DOHH2 (cell line): Measurements from ENCODE around the gene BPHL.

Experiments
- EZH2phosphoT487 ChIP-seq: fragments of 200-600 bp; sonication (generic); IDR thresholded peaks from 2 replicates; pipeline ENCODE4 v1.6.1; 2017; ENCODE audit warnings: borderline replicate concordance, mild to moderate bottlenecking, antibody characterized with exemption, low read length, moderate library complexity, mixed read lengths
- TF ChIP-seq, protein P1 (sequence below): fragments of 200-600 bp; sonication (generic); IDR thresholded peaks from one replicate; pipeline ENCODE4 v1.5.1; 2014; ENCODE audit warnings: antibody characterized with exemption, mild to moderate bottlenecking, low read depth, low read length; ENCODE audit not compliant: poor library complexity, severe bottlenecking

DNA sequence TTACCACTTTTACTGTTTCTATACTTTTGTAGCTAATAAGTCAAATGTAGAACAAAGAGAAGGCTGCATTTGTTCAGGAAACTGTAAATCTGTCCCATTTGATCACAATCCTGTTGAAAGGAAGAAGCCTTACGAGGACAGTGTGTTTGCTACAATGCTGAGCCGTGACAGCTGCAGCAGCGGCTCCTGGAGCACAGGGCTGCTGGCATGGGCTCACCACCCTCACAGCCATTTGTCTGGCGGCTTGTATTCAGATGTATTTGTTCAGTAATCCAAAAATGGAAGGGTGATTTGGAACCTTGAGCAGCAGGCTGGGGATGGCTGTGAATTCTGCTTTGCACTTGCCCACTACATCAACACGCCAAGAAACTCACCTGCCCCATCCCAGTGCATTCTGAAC lies 33.2 kb downstream of the BPHL start:
- TF ChIP-seq, protein P1, sequence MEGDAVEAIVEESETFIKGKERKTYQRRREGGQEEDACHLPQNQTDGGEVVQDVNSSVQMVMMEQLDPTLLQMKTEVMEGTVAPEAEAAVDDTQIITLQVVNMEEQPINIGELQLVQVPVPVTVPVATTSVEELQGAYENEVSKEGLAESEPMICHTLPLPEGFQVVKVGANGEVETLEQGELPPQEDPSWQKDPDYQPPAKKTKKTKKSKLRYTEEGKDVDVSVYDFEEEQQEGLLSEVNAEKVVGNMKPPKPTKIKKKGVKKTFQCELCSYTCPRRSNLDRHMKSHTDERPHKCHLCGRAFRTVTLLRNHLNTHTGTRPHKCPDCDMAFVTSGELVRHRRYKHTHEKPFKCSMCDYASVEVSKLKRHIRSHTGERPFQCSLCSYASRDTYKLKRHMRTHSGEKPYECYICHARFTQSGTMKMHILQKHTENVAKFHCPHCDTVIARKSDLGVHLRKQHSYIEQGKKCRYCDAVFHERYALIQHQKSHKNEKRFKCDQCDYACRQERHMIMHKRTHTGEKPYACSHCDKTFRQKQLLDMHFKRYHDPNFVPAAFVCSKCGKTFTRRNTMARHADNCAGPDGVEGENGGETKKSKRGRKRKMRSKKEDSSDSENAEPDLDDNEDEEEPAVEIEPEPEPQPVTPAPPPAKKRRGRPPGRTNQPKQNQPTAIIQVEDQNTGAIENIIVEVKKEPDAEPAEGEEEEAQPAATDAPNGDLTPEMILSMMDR: no peak
- no peak for TF ChIP-seq EZH2phosphoT487
